SK-N-SH treated with all-trans-retinoic acid at 6 μM for 48 hours (cell line): ENCODE measurements around the gene GALNTL6.

ENCODE experiments used
- ATAC-seq: fragments of 200-7000 bp; cut with Tn5 transposase; 3 replicates; pipeline ENCODE4 v1.9.1; 2020; ENCODE audit warnings: mild to moderate bottlenecking, moderate library complexity
- ARNTL ChIP-seq: fragments of 450-650 bp; formaldehyde crosslinking; IDR thresholded peaks from 2 replicates; pipeline ENCODE4 v1.5.0; 2020; ENCODE audit warnings: low read depth, mild to moderate bottlenecking, moderate library complexity, borderline replicate concordance
- BACH2 ChIP-seq: fragments of 250-450 bp; sonication (Bioruptor Pico); IDR thresholded peaks from 2 replicates; pipeline ENCODE4 v1.9.0; 2021; ENCODE audit warnings: mild to moderate bottlenecking, borderline replicate concordance
- CREB5 ChIP-seq: fragments of 250-450 bp; sonication (Bioruptor Pico); IDR thresholded peaks from 2 replicates; pipeline ENCODE4 v1.5.1; 2020; ENCODE audit warnings: low read depth, mild to moderate bottlenecking, moderate library complexity
- CSRNP3 ChIP-seq: fragments of 250-450 bp; sonication (Bioruptor Pico); IDR thresholded peaks from 2 replicates; pipeline ENCODE4 v1.5.1; 2021; ENCODE audit warnings: mild to moderate bottlenecking, moderate library complexity
- ESRRG ChIP-seq: fragments of 250-450 bp; sonication (Bioruptor Pico); IDR thresholded peaks from 2 replicates; pipeline ENCODE4 v1.6.1; 2021; ENCODE audit warnings: mild to moderate bottlenecking
- GLIS3 ChIP-seq: fragments of 250-450 bp; sonication (Bioruptor Pico); IDR thresholded peaks from 2 replicates; pipeline ENCODE4 v1.5.0; 2020; ENCODE audit warnings: mild to moderate bottlenecking, moderate library complexity
- ISL1 ChIP-seq: fragments of 250-450 bp; sonication (Bioruptor Pico); IDR thresholded peaks from 2 replicates; pipeline ENCODE4 v2.1.2; 2022; ENCODE audit warnings: mild to moderate bottlenecking, moderate library complexity
- OSR1 ChIP-seq: fragments of 250-450 bp; sonication (Bioruptor Pico); IDR thresholded peaks from 2 replicates; pipeline ENCODE4 v1.8.0; 2022; ENCODE audit warnings: moderate library complexity, mild to moderate bottlenecking, inconsistent platforms
- PATZ1 ChIP-seq: fragments of 250-450 bp; sonication (Bioruptor Pico); IDR thresholded peaks from 2 replicates; pipeline ENCODE4 v1.8.0; 2020; ENCODE audit warnings: mild to moderate bottlenecking, moderate library complexity, borderline replicate concordance
- POU6F1 ChIP-seq: fragments of 250-450 bp; sonication (Bioruptor Pico); IDR thresholded peaks from 2 replicates; pipeline ENCODE4 v1.8.0; 2021; ENCODE audit warnings: low read depth, mild to moderate bottlenecking, moderate library complexity, borderline replicate concordance
- PPARA ChIP-seq: fragments of 250-450 bp; sonication (Bioruptor Pico); IDR thresholded peaks from 2 replicates; pipeline ENCODE4 v1.5.0; 2020; ENCODE audit warnings: mild to moderate bottlenecking, borderline replicate concordance
- SNAI2 ChIP-seq: fragments of 250-450 bp; sonication (Bioruptor Pico); IDR thresholded peaks from 2 replicates; pipeline ENCODE4 v1.5.0; 2020; ENCODE audit warnings: mild to moderate bottlenecking, moderate library complexity
- TCF4 ChIP-seq: fragments of 250-450 bp; sonication (Bioruptor Pico); IDR thresholded peaks from 2 replicates; pipeline ENCODE4 v1.8.0; 2021; ENCODE audit warnings: mild to moderate bottlenecking, moderate library complexity, borderline replicate concordance
- TOX ChIP-seq: fragments of 250-450 bp; sonication (Bioruptor Pico); IDR thresholded peaks from 2 replicates; pipeline ENCODE4 v1.8.0; 2021; ENCODE audit warnings: mild to moderate bottlenecking, moderate library complexity, borderline replicate concordance
- TSHZ2 ChIP-seq: fragments of 250-450 bp; sonication (Bioruptor Pico); IDR thresholded peaks from 2 replicates; pipeline ENCODE4 v1.5.0; 2020; ENCODE audit warnings: mild to moderate bottlenecking, moderate library complexity
- ZFP3 ChIP-seq: fragments of 250-450 bp; sonication (Bioruptor Pico); IDR thresholded peaks from 2 replicates; pipeline ENCODE4 v1.5.0; 2020; ENCODE audit warnings: mild to moderate bottlenecking, moderate library complexity
- ZFP30 ChIP-seq: fragments of 450-650 bp; formaldehyde crosslinking; IDR thresholded peaks from 2 replicates; pipeline ENCODE4 v1.5.0; 2022; ENCODE audit warnings: mild to moderate bottlenecking, moderate library complexity
- ZNF565 ChIP-seq: fragments of 450-650 bp; formaldehyde crosslinking; conservative IDR thresholded peaks from 2 replicates; pipeline ENCODE4 v1.5.0; 2020; ENCODE audit warnings: low read depth, mild to moderate bottlenecking, moderate library complexity
- ZNF70 ChIP-seq: fragments of 450-650 bp; formaldehyde crosslinking; IDR thresholded peaks from 2 replicates; pipeline ENCODE4 v1.5.0; 2020; ENCODE audit warnings: mild to moderate bottlenecking, moderate library complexity

GALNTL6 gene

GRCh38 chr4:172666711-172667368 is 853.6 kb downstream of the GALNTL6 start:
- no peak for ATAC-seq
- TF ChIP-seq TOX (CRISPR knock-in tag) (no peak), BACH2 (CRISPR knock-in tag) (no peak), POU6F1 (no peak), OSR1 (no peak), PATZ1 (no peak), PPARA (CRISPR knock-in tag) (no peak), GLIS3 (CRISPR knock-in tag) (no peak), CREB5 (CRISPR knock-in tag) (no peak), ZFP3 (CRISPR knock-in tag) (no peak), TSHZ2 (no peak), ZNF70 (CRISPR knock-in tag) (no peak), ISL1 (CRISPR knock-in tag) (no peak), TCF4 (CRISPR knock-in tag) (no peak), ZFP30 (no peak)

- TF ChIP-seq GLIS3 (CRISPR knock-in tag) (no peak), CSRNP3 (CRISPR knock-in tag) (no peak), OSR1 (no peak), ISL1 (CRISPR knock-in tag) (0 out of 2 replicates have a peak, but pooled peaks have one; percentile 21), ESRRG (CRISPR knock-in tag) (no peak), ZNF565 (no peak), ZFP30 (no peak)
These were observed 861.6 kb downstream of the GALNTL6 start for GRCh38 chr4:172674811-172675210.

GRCh38 chr4:172675232-172675631 is 862.0 kb downstream of the GALNTL6 start:
- no peak for ATAC-seq
- TF ChIP-seq PATZ1 (no peak), ESRRG (CRISPR knock-in tag) (no peak), ISL1 (CRISPR knock-in tag) (no peak), ARNTL (CRISPR knock-in tag) (no peak), ZNF70 (CRISPR knock-in tag) (no peak), TSHZ2 (no peak), CSRNP3 (CRISPR knock-in tag) (no peak), SNAI2 (CRISPR knock-in tag) (no peak), PPARA (CRISPR knock-in tag) (no peak), TCF4 (CRISPR knock-in tag) (no peak), OSR1 (no peak)

More at GRCh38 chr4:172674811-172675210, 861.6 kb downstream of the GALNTL6 start:
- ATAC-seq = no peak
